Measurements from ENCODE around the gene AMN1. TPM values are rescaled to one million over a fixed set of nuclear protein-coding genes. Genes with fewer than 3 reads are reported as not detected.
A peak's percentile ranks its signal among the peaks of the same experiment; 100 is the strongest.

Gene AMN1
- total and polyA plus RNA-seq, 2 of the 13 experiments (the other 11 are each of a cell fraction or from before 2014, with no cell fraction given), result 7.5 to 26.5 TPM

DNA sequence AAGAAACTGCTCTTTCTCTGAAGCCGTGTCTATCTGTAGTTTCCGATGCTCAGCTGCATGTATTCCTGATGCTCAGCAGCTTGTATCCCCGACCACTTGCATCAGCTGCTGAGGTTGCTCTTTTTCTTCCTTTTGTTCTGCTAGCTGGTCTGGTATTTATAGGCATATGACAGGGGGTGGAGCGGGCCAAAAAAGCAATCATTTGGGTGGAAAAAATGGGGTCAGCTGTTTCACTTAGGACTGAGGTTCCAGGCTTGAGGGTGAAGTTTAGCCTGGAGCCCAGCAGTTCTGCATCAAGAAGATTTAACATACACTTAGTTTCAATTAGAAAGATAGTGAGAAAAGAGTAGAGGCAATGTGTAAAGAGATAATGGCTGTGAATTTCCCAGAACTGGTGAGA, 23.6 kb upstream of the AMN1 start:
- DNase-seq (ENCODE audit: low spot score) (no peak), FAIRE-seq (no peak), ATAC-seq (no peak)
- H3K9me3 ChIP-seq (ENCODE audit: low read length), result peaks cover 7% of the 10 kb centered on the region
- no peaks in the 10 kb centered on the region for H3K79me2 ChIP-seq (ENCODE audit: insufficient read depth, low read length)
- BruUV-seq (replicated peaks), result no TSS peak
- in situ Hi-C loops (cut with HindIII; ENCODE audit: extremely low pct_ligation_motif_present, low pct_unique_long_range_greater_than_20kb) (no loop called here), intact Hi-C loops (cut with micrococcal nuclease; ENCODE audit: unreplicated experiment) (no loop called here)
- peaks cover 43% of the 10 kb centered on the region for H3K4me1 ChIP-seq (ENCODE audit: insufficient read depth, low read length)
- POLR2A ChIA-PET, result no interaction called here
- H3K36me3 ChIP-seq (replicated peaks in 1 of 2; ENCODE audit: control insufficient read depth in 1 of 2, insufficient read depth in 2 of 2, low read length in 2 of 2), result no peaks in the 10 kb centered on the region
- H2AFZ ChIP-seq (ENCODE audit: low read length), result no peak overlapping the region
- CTCF ChIA-PET (ENCODE audit: low intra/inter-chr PET ratio, low total read pairs), result no interaction called here
- no peak overlapping the region for H3K4me2 ChIP-seq (ENCODE audit: low read depth, low read length)
- TF ChIP-seq MAFK (conservative IDR thresholded peaks at IDR 0.05 in 1 of 2, IDR thresholded peaks at IDR 0.05 in 1 of 2; ENCODE audit: low read length in 2 of 2) (peak; percentile 2 to 37; a peak in 1 of 4 replicates), MAFF (IDR thresholded peaks at IDR 0.05; ENCODE audit: low read depth, low read length) (0 out of 2 replicates have a peak, but pooled peaks have one; percentile 16), ZSCAN25 (CRISPR knock-in tag; IDR thresholded peaks at IDR 0.05) (no peak)
- no peak overlapping the region for H3K9ac ChIP-seq (ENCODE audit: insufficient read depth, low read depth, low read length)
- H3K27ac ChIP-seq (ENCODE audit: extremely low read length, insufficient read depth, low read length), result no peak overlapping the region
- H4K20me1 ChIP-seq (ENCODE audit: insufficient read depth, low read length), result no peaks in the 10 kb centered on the region
- WGBS (ENCODE audit: low lambda C conversion rate), result 96% methylated on average over 4 of the region's 4 CpGs
- no peak overlapping the region for H3K4me3 ChIP-seq (replicated peaks in 1 of 3; ENCODE audit: insufficient read depth in 1 of 3, low read depth in 2 of 3, low read length in 3 of 3)
- H3K27me3 ChIP-seq (ENCODE audit: control insufficient read depth in 1 of 2, insufficient read depth in 2 of 2, low read length in 2 of 2), result no peaks in the 10 kb centered on the region

DNA sequence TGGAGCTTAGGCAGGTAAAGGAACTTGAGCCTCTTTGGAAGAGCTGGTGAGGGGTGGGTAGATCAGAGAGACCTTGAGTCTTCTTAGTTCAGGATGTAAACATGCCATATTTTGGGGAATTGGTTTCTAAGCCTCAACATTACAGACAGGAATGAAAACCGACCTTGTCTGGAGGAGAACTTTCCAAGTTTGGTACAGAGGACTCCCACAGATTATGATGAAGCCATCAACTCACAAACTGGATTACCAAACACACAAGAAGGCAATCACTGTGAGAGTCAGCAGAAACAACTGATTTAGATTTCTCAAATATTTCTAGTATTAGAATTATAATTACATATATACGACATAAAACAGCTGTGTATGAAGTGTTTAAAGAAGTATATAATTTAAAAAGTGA, 22.3 kb upstream of the AMN1 start:
- in situ Hi-C loops (cut with HindIII; ENCODE audit: extremely low pct_ligation_motif_present, low pct_unique_long_range_greater_than_20kb), result no loop called here
- Histone ChIP-seq H3K36me3 (replicated peaks in 1 of 2; ENCODE audit: control insufficient read depth in 1 of 2, insufficient read depth in 2 of 2, low read length in 2 of 2) (no peaks in the 10 kb centered on the region), H3K4me3 (replicated peaks in 1 of 3; ENCODE audit: insufficient read depth in 1 of 3, low read depth in 2 of 3, low read length in 3 of 3) (no peak overlapping the region), H3K4me1 (ENCODE audit: insufficient read depth, low read length) (peaks cover 49% of the 10 kb centered on the region), H3K4me2 (ENCODE audit: low read depth, low read length) (no peak overlapping the region), H2AFZ (ENCODE audit: low read length) (no peak overlapping the region), H3K79me2 (ENCODE audit: insufficient read depth, low read length) (no peaks in the 10 kb centered on the region), H3K27ac (ENCODE audit: extremely low read length, insufficient read depth, low read length) (no peak overlapping the region), H3K9me3 (ENCODE audit: low read length) (peaks cover 7% of the 10 kb centered on the region), H3K27me3 (ENCODE audit: control insufficient read depth in 1 of 2, insufficient read depth in 2 of 2, low read length in 2 of 2) (no peaks in the 10 kb centered on the region), H3K9ac (ENCODE audit: insufficient read depth, low read depth, low read length) (no peak overlapping the region), H4K20me1 (ENCODE audit: insufficient read depth, low read length) (no peaks in the 10 kb centered on the region)
- POLR2A ChIA-PET, result no interaction called here
- no TSS peak for BruUV-seq (replicated peaks)
- TF ChIP-seq ZNF83 (CRISPR knock-in tag; IDR thresholded peaks at IDR 0.05; ENCODE audit: borderline replicate concordance) (no peak), SALL2 (CRISPR knock-in tag; IDR thresholded peaks at IDR 0.05) (no peak)
- 75% methylated on average over 2 of the region's 2 CpGs for WGBS (ENCODE audit: low lambda C conversion rate)
- ATAC-seq, result no peak
- intact Hi-C loops (cut with micrococcal nuclease; ENCODE audit: unreplicated experiment), result no loop called here
- FAIRE-seq, result no peak
- no peak for DNase-seq (ENCODE audit: low spot score)
- CTCF ChIA-PET (ENCODE audit: low intra/inter-chr PET ratio, low total read pairs), result no interaction called here

All from HepG2 (cell line).